AG09319 (cell line): ENCODE results near the gene UCMA.

Experiments used
- DNase-seq: peaks from one replicate; pipeline ENCODE4 v3.0.0-alpha.2; 2010; ENCODE audit warnings: low read depth; ENCODE audit errors: extremely low read depth
- CTCF ChIP-seq: IDR thresholded peaks from 2 replicates; pipeline ENCODE4 v1.5.1; 2011; ENCODE audit warnings: low read depth, mild to moderate bottlenecking, inconsistent platforms, low read length, moderate library complexity

UCMA gene

GRCh38 chr10:13231808-13232207 is 2.4 kb downstream of the UCMA start:
- no peak for DNase-seq
- no peak for TF ChIP-seq CTCF

GRCh38 chr10:13231190-13231589 is 3.0 kb downstream of the UCMA start:
- no peak for DNase-seq
- TF ChIP-seq CTCF: no peak

GRCh38 chr10:13227031-13227430 is 7.1 kb downstream of the UCMA start:
- no peak for TF ChIP-seq CTCF
- no peak for DNase-seq

GRCh38 chr10:13225601-13226000 is 8.6 kb downstream of the UCMA start:
- TF ChIP-seq CTCF: no peak
- DNase-seq: no peak

GRCh38 chr10:13224210-13224995 is 9.8 kb downstream of the UCMA start:
- TF ChIP-seq CTCF: no peak
- no peak for DNase-seq

GRCh38 chr10:13223241-13223640 is 10.9 kb downstream of the UCMA start:
- TF ChIP-seq CTCF: no peak
- no peak for DNase-seq

- no peak for TF ChIP-seq CTCF
- DNase-seq: no peak
Measured at GRCh38 chr10:13222566-13222965, 11.6 kb downstream of the UCMA start.
